Suprapubic skin (tissue), 3 donors: ENCODE measurements around the gene CCDC73.

Experiments used
- CTCF ChIP-seq, 2 donors: fragments of 200-600 bp in 1 of 2; fragments of 450-650 bp in 1 of 2; sonication (generic) in 1 of 2; IDR thresholded peaks; one replicate each; pipeline ENCODE4 v1.5.1; 2016 to 2019; ENCODE audit warnings: antibody characterized with exemption in 2 of 2, mild to moderate bottlenecking in 1 of 2, moderate library complexity in 1 of 2
- EP300 ChIP-seq: sonication (generic); formaldehyde crosslinking; IDR thresholded peaks from one replicate; pipeline ENCODE4 v1.6.1; 2017; ENCODE audit warnings: antibody characterized with exemption
- POLR2A ChIP-seq, 2 donors: fragments of 450-650 bp; IDR thresholded peaks; one replicate each; pipeline ENCODE4 v1.6.1; 2017; ENCODE audit warnings: antibody characterized with exemption in 2 of 2, mild to moderate bottlenecking in 2 of 2, moderate library complexity in 2 of 2

GRCh38 chr11:32729976-32730375, 64.5 kb downstream of the CCDC73 start:
- no peak for TF ChIP-seq POLR2A (IDR thresholded peaks at IDR 0.05)
- TF ChIP-seq CTCF (IDR thresholded peaks at IDR 0.05), result no peak
- no peak for TF ChIP-seq EP300
